Lung (tissue), 12 donors: ENCODE results near the gene GPR137C. TPM values are rescaled to one million over a fixed set of nuclear protein-coding genes. Genes with fewer than 3 reads are reported as not detected.

Experiments used
- ATAC-seq: fragments of 200-7000 bp; cut with Tn5 transposase; one replicate; pipeline ENCODE4 v1.9.1; 2020; ENCODE audit warnings: moderate number of reproducible peaks; ENCODE audit not compliant: insufficient read depth, low FRiP score
- DNase-seq, 3 donors: peaks; one replicate each; pipeline ENCODE4 v3.0.0-alpha.2; 2013 to 2017
- H3K27ac ChIP-seq, 2 donors: one replicate each; pipeline ENCODE4 v1.5.1; 2013; ENCODE audit warnings: mild to moderate bottlenecking in 2 of 2, moderate library complexity in 2 of 2, control low read depth in 1 of 2, inconsistent platforms in 1 of 2, low read depth in 1 of 2, low read length in 1 of 2
- H3K27me3 ChIP-seq, 3 donors: one replicate each; pipeline ENCODE4 v1.5.1; 2013; ENCODE audit warnings: low read length in 2 of 3; ENCODE audit not compliant: control insufficient read depth in 3 of 3, insufficient read depth in 3 of 3
- H3K36me3 ChIP-seq, 4 donors: one replicate each; pipeline ENCODE4 v1.5.1; 2013; ENCODE audit warnings: low read length in 4 of 4, mild to moderate bottlenecking in 1 of 4, moderate library complexity in 1 of 4; ENCODE audit not compliant: control insufficient read depth in 4 of 4, insufficient read depth in 4 of 4
- H3K4me1 ChIP-seq, 5 donors: one replicate each; pipeline ENCODE4 v1.5.1; 2013; ENCODE audit warnings: low read length in 5 of 5, mild to moderate bottlenecking in 2 of 5, moderate library complexity in 1 of 5; ENCODE audit not compliant: control insufficient read depth in 5 of 5, insufficient read depth in 5 of 5
- H3K4me3 ChIP-seq: one replicate; pipeline ENCODE4 v1.5.1; 2013; ENCODE audit warnings: mild to moderate bottlenecking, control low read depth, moderate library complexity
- H3K9ac ChIP-seq, 2 donors: one replicate each; pipeline ENCODE4 v1.5.1; 2013; ENCODE audit warnings: low read length in 2 of 2, control low read depth in 1 of 2; ENCODE audit not compliant: insufficient read depth in 1 of 2
- H3K9me3 ChIP-seq, 4 donors: one replicate each; pipeline ENCODE4 v1.5.1; 2013; ENCODE audit warnings: low read length in 3 of 4, mild to moderate bottlenecking in 1 of 4, moderate library complexity in 1 of 4; ENCODE audit not compliant: control insufficient read depth in 4 of 4, insufficient read depth in 3 of 4
- CTCF ChIP-seq: IDR thresholded peaks from 2 replicates; pipeline ENCODE4 v1.5.1; 2012; ENCODE audit warnings: mild to moderate bottlenecking; ENCODE audit errors: control extremely low read depth, extremely low read depth
- WGBS, 2 donors: extraction: QIAGEN DNeasy Blood & Tissue Kit; methylation state at CpG; one replicate each; pipeline ENCODE4 v1.1.7; 2013; 5-methylcytosine and 5-hydroxymethylcytosine counted together
- polyA plus RNA-seq, 2 donors: library from polyadenylated mRNA; stranded (reverse); fragments of 200-250 nt; gene quantifications; one replicate each; pipeline ENCODE4 v1.2.1, GENCODE V29; 2013
- total RNA-seq, 2 donors: library from RNA; depleted of rRNA in 1 of 2; stranded (reverse); fragments of >200 nt in 1 of 2; gene quantifications; one replicate each; pipeline ENCODE4 v1.2.1, GENCODE V29; 2014 to 2021
- donor health status: control.
- donor health status: control.
- donor health status: Bipolar disorder and iron deficiency.
- donor health status: healthy.
- donor health status: DM: yes; HTN: yes; CAD: no.

Gene GPR137C
- total and polyA plus RNA-seq, 4 donors, result 0.26 to 7.0 (median 0.65) TPM

GRCh38 chr14:52607061-52607460 is 54.4 kb downstream of the GPR137C start:
- Histone ChIP-seq H3K4me1 (no peaks in the 10 kb centered on the region), H3K9ac (no peak overlapping the region), H3K9me3 (no peaks in the 10 kb centered on the region), H3K27me3 (no peaks in the 10 kb centered on the region), H3K36me3 (no peaks in the 10 kb centered on the region), H3K4me3 (no peak overlapping the region), H3K27ac (no peak overlapping the region)
- no peak for TF ChIP-seq CTCF
- DNase-seq (no peak), ATAC-seq (no peak)
- WGBS, 2 donors, result 87 to 95% methylated on average over 1 of the region's 1 CpG

- H3K4me3 ChIP-seq, result no peak overlapping the region
- H3K27ac ChIP-seq, result no peak overlapping the region
- ATAC-seq (no peak), DNase-seq (no peak)
- H3K27me3 ChIP-seq, result no peaks in the 10 kb centered on the region
- WGBS, 2 donors, result 97% methylated on average over 5 of the region's 5 CpGs
- no peak overlapping the region for H3K9ac ChIP-seq
- no peaks in the 10 kb centered on the region for H3K4me1 ChIP-seq
- H3K36me3 ChIP-seq, result no peaks in the 10 kb centered on the region
- no peak for TF ChIP-seq CTCF
- no peaks in the 10 kb centered on the region for H3K9me3 ChIP-seq
Measured at GRCh38 chr14:52609445-52610044, 56.9 kb downstream of the GPR137C start.

- 96 to 97% methylated on average over 2 of the region's 2 CpGs for WGBS, 2 donors
- no peak for TF ChIP-seq CTCF
- ATAC-seq, result no peak
Measured at GRCh38 chr14:52610187-52610586, 57.6 kb downstream of the GPR137C start.

GRCh38 chr14:52618602-52619001 is 66.0 kb downstream of the GPR137C start:
- no peak for TF ChIP-seq CTCF
- H3K4me3 ChIP-seq, result no peak overlapping the region
- H3K9ac ChIP-seq, result no peak overlapping the region
- DNase-seq, result no peak
- H3K27ac ChIP-seq, result no peak overlapping the region
- H3K27me3 ChIP-seq, result no peaks in the 10 kb centered on the region
- no peak for ATAC-seq
- no peaks in the 10 kb centered on the region for H3K4me1 ChIP-seq
- no peaks in the 10 kb centered on the region for H3K9me3 ChIP-seq
- WGBS, 2 donors, result 76 to 95% methylated on average over 3 of the region's 3 CpGs
- no peaks in the 10 kb centered on the region for H3K36me3 ChIP-seq

More at GRCh38 chr14:52610187-52610586, 57.6 kb downstream of the GPR137C start:
- Histone ChIP-seq H3K27me3 (no peaks in the 10 kb centered on the region), H3K27ac (no peak overlapping the region), H3K9me3 (no peaks in the 10 kb centered on the region), H3K4me1 (no peaks in the 10 kb centered on the region), H3K4me3 (no peak overlapping the region), H3K9ac (no peak overlapping the region), H3K36me3 (no peaks in the 10 kb centered on the region)
- no peak for DNase-seq
